ENCODE results near the gene LIPK. TPM values are rescaled to one million over a fixed set of nuclear protein-coding genes. Genes with fewer than 3 reads are reported as not detected.

LIPK gene
- total and polyA plus RNA-seq, 2 of the 8 experiments (the other 6 are each of a cell fraction or from before 2014, with no cell fraction given) = not detected

DNA sequence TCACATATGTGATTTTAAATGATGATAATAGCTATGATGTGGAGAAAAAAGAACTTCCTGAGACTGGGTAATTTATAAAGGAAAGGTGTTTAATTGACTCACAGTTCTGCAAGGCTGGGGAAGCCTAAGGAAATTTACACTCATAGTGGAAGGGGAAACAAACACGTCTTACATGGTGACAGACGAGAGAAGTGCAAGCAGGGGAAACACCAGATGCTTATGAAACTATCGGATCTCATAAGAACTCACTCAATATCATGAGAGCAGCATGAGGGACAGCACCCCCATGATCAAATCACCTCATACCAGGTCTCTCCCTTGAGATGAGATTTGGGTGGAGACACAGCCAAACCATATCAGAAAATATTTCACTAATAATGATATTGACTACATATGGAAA lies 49.7 kb downstream of the LIPK start:
- no peak overlapping the region for H2BK15ac ChIP-seq (ENCODE audit: low read length)
- no peak overlapping the region for H3K23ac ChIP-seq (ENCODE audit: insufficient read length)
- no peak overlapping the region for H3K27ac ChIP-seq (ENCODE audit: low read depth, low read length)
- no peak overlapping the region for H3K9ac ChIP-seq (replicated peaks in 1 of 4; ENCODE audit: extremely low read depth in 1 of 4, low read depth in 3 of 4, low read length in 3 of 4)
- FAIRE-seq (no peak), DNase-seq (ENCODE audit: low read depth in 1 of 2, low spot score in 2 of 2) (no peak)
- no peak overlapping the region for H2AFZ ChIP-seq (ENCODE audit: low read length)
- H2AK5ac ChIP-seq (ENCODE audit: low read depth, low read length) = no peak overlapping the region
- no peaks in the 10 kb centered on the region for H3K23me2 ChIP-seq (ENCODE audit: low read depth, low read length)
- CTCF ChIA-PET (ENCODE audit: partially characterized antibody) = interaction anchor here (0.9 to 1.5 kb wide), 3 partner anchors 23 to 49 kb away, joined by 3 to 5 read pairs (median 3); no protein-coding TSS in a partner anchor
- no peak overlapping the region for H3K14ac ChIP-seq (ENCODE audit: insufficient read length)
- POLR2A ChIA-PET (ENCODE audit: partially characterized antibody) = no interaction called here
- no peak overlapping the region for H3K4ac ChIP-seq (replicated peaks; ENCODE audit: insufficient read length, low read depth, low read length)
- H2BK120ac ChIP-seq (replicated peaks; ENCODE audit: low read depth, low read length) = no peak overlapping the region
- H2BK12ac ChIP-seq (ENCODE audit: low read depth, low read length) = no peak overlapping the region
- no peak overlapping the region for H4K91ac ChIP-seq (replicated peaks; ENCODE audit: insufficient read length, low read length)
- H4K5ac ChIP-seq (ENCODE audit: insufficient read length, low read depth, low read length) = no peak overlapping the region
- H3K36me3 ChIP-seq (ENCODE audit: control insufficient read depth in 2 of 4, insufficient read depth in 4 of 4, low read length in 3 of 4) = no peaks in the 10 kb centered on the region
- H2BK20ac ChIP-seq (ENCODE audit: low read length) = no peak overlapping the region
- H2BK5ac ChIP-seq (ENCODE audit: low read depth, low read length) = no peak overlapping the region
- no peaks in the 10 kb centered on the region for H3K79me2 ChIP-seq (ENCODE audit: control insufficient read depth in 1 of 2, insufficient read depth in 2 of 2, low read length in 2 of 2)
- no peaks in the 10 kb centered on the region for H4K20me1 ChIP-seq (replicated peaks in 1 of 2; ENCODE audit: control insufficient read depth in 1 of 2, insufficient read depth in 2 of 2, low read length in 2 of 2)
- no peak overlapping the region for H3K4me2 ChIP-seq (ENCODE audit: insufficient read depth in 1 of 2, low read depth in 2 of 2, low read length in 2 of 2)
- 96% methylated on average over 3 of the region's 3 CpGs; no CpG with 5 or more reads in 1 of the 2 experiments for WGBS, 2 experiments (ENCODE audit: extremely low coverage in 1 of 2, insufficient coverage in 1 of 2, insufficient read length in 1 of 2, insufficient replicate concordance in 2 of 2, low coverage in 1 of 2, low lambda C conversion rate in 2 of 2, missing lambda C conversion rate in 1 of 2)
- no peak overlapping the region for H3K18ac ChIP-seq (ENCODE audit: extremely low read depth, low read length)
- peaks cover 0 to 5% (median 1%) of the 10 kb centered on the region in 4 experiments; a peak in 3 of 7 replicates for H3K4me1 ChIP-seq (replicated peaks in 1 of 4; ENCODE audit: control insufficient read depth in 3 of 4, insufficient read depth in 4 of 4, low read length in 3 of 4)
- no peaks in the 10 kb centered on the region for H3K9me3 ChIP-seq (ENCODE audit: insufficient read depth in 2 of 2, low read depth in 1 of 2, low read length in 1 of 2)
- no peaks in the 10 kb centered on the region for H3K79me1 ChIP-seq (ENCODE audit: low read depth, low read length)
- H3K4me3 ChIP-seq (ENCODE audit: extremely low read depth in 1 of 4, insufficient read depth in 2 of 4, low read depth in 3 of 4, low read length in 4 of 4) = no peak overlapping the region
- no peak overlapping the region for H4K8ac ChIP-seq (ENCODE audit: extremely low read depth, insufficient read depth, low read length)
- H3K27me3 ChIP-seq (replicated peaks in 1 of 4; ENCODE audit: control insufficient read depth in 3 of 4, extremely low read depth in 1 of 4, insufficient read depth in 3 of 4, low read length in 3 of 4) = peaks cover 0 to 1% (median 0%) of the 10 kb centered on the region in 4 experiments; a peak in 1 of 7 replicates
- no peak overlapping the region for H3K56ac ChIP-seq (replicated peaks; ENCODE audit: insufficient read length, low read depth, low read length)
- TF ChIP-seq EGR1 (IDR thresholded peaks at IDR 0.05; ENCODE audit: borderline replicate concordance, low read depth, low read length) (no peak), RBBP5 (IDR thresholded peaks at IDR 0.05; ENCODE audit: borderline replicate concordance, low read depth, low read length) (no peak), EZH2 (IDR thresholded peaks at IDR 0.05; ENCODE audit: low read depth, low read length, severe bottlenecking) (no peak), RXRA (IDR thresholded peaks at IDR 0.05; ENCODE audit: insufficient read depth, low read depth, low read length) (no peak), USF2 (IDR thresholded peaks at IDR 0.05; ENCODE audit: low read length) (no peak), BRCA1 (IDR thresholded peaks at IDR 0.05; ENCODE audit: low read depth, low read length) (no peak), SIX5 (IDR thresholded peaks at IDR 0.05; ENCODE audit: low read depth, low read length) (no peak), SP2 (IDR thresholded peaks at IDR 0.05; ENCODE audit: low read length) (no peak), RAD21 (IDR thresholded peaks at IDR 0.05 in 1 of 2, conservative IDR thresholded peaks at IDR 0.05 in 1 of 2; ENCODE audit: low read depth in 2 of 2, low read length in 2 of 2) (no peak), RNF2 (IDR thresholded peaks at IDR 0.05; ENCODE audit: borderline replicate concordance, low read depth, low read length, missing control alignments, poor library complexity, severe bottlenecking) (no peak), KDM1A (IDR thresholded peaks at IDR 0.05; ENCODE audit: borderline replicate concordance, low read length) (no peak), NRF1 (IDR thresholded peaks at IDR 0.05; ENCODE audit: low read depth, low read length) (no peak)

All from H1 (cell line).